Ishikawa (cell line): ENCODE results near the gene TENM3.

ENCODE experiments used
- CEBPB ChIP-seq: IDR thresholded peaks from 2 replicates; pipeline ENCODE4 v1.6.1; 2012
- EGR1 ChIP-seq: IDR thresholded peaks from 2 replicates; pipeline ENCODE4 v1.6.1; 2012
- EP300 ChIP-seq: IDR thresholded peaks from 2 replicates; pipeline ENCODE4 v1.6.1; 2012; ENCODE audit warnings: borderline replicate concordance
- FOXM1 ChIP-seq: IDR thresholded peaks from 2 replicates; pipeline ENCODE4 v1.6.1; 2012; ENCODE audit warnings: low read depth, borderline replicate concordance
- MAX ChIP-seq: IDR thresholded peaks from 2 replicates; pipeline ENCODE4 v1.6.1; 2012
- NFIC ChIP-seq: IDR thresholded peaks from 2 replicates; pipeline ENCODE4 v1.6.1; 2012
- RAD21 ChIP-seq: IDR thresholded peaks from 2 replicates; pipeline ENCODE4 v1.6.1; 2012; ENCODE audit warnings: low read depth
- REST ChIP-seq: IDR thresholded peaks from 2 replicates; pipeline ENCODE4 v1.6.1; 2012; ENCODE audit warnings: low read depth, mild to moderate bottlenecking
- TAF1 ChIP-seq: IDR thresholded peaks from 2 replicates; pipeline ENCODE4 v1.6.1; 2012; ENCODE audit warnings: low read depth, mild to moderate bottlenecking
- TEAD4 ChIP-seq: IDR thresholded peaks from 2 replicates; pipeline ENCODE4 v1.6.1; 2012
- USF1 ChIP-seq: IDR thresholded peaks from 2 replicates; pipeline ENCODE4 v1.6.1; 2012
- YY1 ChIP-seq: IDR thresholded peaks from 2 replicates; pipeline ENCODE4 v1.6.1; 2012; ENCODE audit warnings: low read depth
- ZBTB7A ChIP-seq: IDR thresholded peaks from 2 replicates; pipeline ENCODE4 v1.6.1; 2012; ENCODE audit warnings: low read depth

- TF ChIP-seq TEAD4, result no peak
- no peak for TF ChIP-seq RAD21
- no peak for TF ChIP-seq EGR1
- no peak for TF ChIP-seq TAF1
- TF ChIP-seq EP300, result no peak
- TF ChIP-seq CEBPB, result no peak
- TF ChIP-seq NFIC, result no peak
- TF ChIP-seq REST, result no peak
- TF ChIP-seq YY1, result no peak
- no peak for TF ChIP-seq FOXM1
- no peak for TF ChIP-seq ZBTB7A
- TF ChIP-seq USF1, result no peak
- no peak for TF ChIP-seq MAX
Observed at GRCh38 chr4:182267048-182267447, 23.8 kb downstream of the TENM3 start.
